GM19043 (cell line): ENCODE measurements around the gene ZNF462.

Experiments used
- ATAC-seq: cut with Tn5 transposase; IDR thresholded peaks from one replicate; pipeline ENCODE4 v1.9.1; 2021; ENCODE audit warnings: low read depth; ENCODE audit not compliant: unreplicated experiment

Gene ZNF462

DNA sequence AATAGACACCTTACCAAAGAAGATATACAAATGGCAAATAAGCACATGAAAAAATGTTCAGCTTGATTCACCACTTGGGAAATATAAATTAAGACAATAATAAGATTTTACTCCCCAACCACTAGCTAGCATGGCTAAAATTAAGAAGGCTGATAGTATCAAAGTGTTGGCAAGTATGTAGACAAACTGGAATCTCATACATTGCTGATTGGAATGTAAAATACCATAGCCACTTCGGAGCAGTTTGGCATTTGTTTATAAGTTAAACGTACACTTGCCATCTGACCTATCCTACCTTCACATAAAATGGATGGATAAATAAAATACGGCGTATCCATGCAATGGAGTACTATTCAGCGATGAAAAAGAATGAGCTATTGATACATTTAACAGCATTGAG is 129.2 kb downstream of the ZNF462 start:
- ATAC-seq = no peak

DNA sequence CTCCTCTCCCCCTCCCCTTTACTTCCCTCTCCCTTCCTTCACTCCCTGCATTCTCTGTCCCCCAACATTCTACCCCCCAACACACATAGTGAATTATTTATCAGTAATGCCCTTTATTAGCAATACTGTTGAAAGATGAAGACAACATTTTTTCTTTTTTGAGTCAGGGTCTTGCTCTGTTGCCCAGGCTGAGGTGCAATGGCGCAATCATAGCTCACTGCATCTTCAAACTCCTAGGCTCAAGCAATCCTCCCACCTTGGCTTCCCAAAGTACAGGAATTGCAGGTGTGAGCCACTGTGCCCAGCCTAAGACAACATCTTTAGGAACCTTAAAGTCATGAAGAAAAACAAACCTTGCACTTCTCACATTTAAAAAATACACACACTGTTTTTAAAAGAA is 130.6 kb downstream of the ZNF462 start:
- no peak for ATAC-seq

DNA sequence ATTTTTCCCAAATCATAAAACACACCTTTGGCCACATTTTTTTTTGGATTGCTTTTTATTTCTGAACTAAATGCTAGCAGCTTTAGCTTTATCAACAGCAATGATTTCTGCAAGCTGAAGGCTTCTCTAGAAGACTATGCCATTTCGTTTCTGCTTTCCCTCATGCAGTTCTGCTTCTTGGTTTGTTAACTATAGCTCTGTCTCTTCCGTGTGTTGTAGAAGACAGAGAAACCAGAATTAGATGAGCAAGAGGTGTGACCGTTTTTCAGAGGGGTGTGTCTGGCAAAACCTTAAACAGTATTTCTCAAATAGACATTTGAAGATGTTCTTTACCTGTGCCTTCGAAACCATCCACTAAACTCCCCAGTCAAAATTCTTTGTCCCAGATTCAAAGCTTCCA is 131.5 kb downstream of the ZNF462 start:
- no peak for ATAC-seq

DNA sequence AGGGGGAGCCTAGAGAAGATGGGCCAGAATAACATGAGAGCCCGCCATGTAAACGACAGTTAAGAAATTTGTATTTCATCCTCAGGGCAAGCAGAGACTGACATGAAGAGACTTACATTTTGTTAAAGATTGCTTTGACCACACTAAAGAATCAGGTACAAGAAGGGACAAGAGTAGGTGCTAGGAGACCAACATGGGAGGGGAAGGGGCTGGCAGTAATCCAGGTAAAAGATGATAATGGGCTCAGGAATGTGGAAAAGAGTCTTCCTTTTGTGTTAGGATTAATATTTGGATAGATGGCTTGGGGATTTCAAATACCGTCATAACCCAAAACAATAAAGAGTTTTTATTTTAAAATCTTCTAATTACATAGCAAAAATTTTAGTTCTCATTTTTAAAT is 137.3 kb downstream of the ZNF462 start:
- no peak for ATAC-seq

DNA sequence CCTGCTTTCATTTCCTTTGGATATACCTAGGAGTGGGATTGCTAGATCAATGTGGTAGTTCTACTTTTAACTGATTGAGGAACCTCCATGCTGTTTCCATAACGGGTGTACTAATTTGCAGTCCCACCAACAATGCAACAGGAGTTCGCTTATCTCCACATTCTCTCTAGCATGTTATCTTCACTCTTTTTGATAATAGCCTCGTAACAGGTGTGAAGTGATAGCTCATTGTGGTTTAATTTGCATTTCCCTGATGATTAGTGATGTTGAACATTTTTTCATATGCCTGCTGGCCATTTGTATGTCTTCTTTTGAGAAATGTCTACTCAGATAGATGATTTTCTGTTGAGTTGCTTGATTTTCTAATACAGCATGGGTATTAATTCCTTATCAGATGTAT is 142.2 kb downstream of the ZNF462 start:
- no peak for ATAC-seq

DNA sequence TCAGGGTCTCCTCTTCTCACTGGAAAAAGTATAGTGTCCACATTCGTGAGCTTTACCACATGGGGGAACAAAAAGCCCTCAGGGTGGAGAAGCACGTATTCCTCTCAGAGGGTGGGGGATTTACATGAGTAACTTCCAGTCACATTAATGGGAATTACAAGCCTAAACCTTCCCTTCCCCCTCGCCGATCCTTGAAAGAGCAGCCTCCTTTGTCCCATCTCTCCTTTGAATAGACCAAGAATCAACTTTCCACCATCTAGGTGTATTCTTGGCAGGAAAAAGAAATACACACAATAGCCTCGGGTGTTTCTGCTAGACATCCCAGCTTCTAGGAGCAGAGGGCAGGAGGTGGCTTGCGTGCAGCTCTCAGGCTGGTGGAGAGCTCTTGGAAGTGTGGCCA is 144.4 kb downstream of the ZNF462 start:
- no peak for ATAC-seq

DNA sequence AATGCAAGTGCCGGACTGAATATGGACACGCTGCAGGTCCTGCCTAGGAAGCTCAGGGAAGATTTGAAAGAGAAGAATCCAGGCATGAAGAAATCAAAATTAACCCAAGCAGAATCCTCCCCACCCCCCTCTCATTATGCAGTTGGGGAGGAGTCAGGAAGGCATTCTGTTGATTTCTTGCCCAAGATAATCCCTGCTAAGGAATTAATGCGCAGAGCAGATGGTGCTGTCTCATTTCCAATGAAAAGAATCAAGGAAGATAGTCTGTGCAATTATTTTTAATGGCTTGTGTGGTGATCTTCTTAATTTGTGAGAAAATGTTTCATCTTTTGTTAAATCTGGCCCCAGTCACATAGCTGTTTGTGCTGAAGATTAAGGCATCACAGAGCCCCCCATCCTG is 145.0 kb downstream of the ZNF462 start:
- ATAC-seq = no peak

DNA sequence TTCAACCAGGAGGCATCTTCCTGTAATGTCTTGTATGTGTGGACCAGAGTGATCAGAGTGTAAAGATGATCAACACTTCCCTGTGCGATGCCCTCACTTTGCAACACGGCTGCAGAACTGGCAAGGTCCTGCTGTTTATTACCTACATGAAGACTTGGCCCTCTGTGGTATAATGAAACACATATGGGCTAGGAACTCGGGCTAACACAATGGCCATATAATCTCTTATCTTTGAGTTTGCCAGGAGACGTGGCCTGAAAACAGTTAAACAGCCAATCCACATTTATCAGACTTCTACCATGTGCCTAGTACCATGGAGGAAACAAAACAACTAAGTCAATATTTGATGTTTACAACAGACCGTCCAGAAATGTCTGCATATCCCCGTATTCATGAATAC is 145.5 kb downstream of the ZNF462 start:
- ATAC-seq = no peak

DNA sequence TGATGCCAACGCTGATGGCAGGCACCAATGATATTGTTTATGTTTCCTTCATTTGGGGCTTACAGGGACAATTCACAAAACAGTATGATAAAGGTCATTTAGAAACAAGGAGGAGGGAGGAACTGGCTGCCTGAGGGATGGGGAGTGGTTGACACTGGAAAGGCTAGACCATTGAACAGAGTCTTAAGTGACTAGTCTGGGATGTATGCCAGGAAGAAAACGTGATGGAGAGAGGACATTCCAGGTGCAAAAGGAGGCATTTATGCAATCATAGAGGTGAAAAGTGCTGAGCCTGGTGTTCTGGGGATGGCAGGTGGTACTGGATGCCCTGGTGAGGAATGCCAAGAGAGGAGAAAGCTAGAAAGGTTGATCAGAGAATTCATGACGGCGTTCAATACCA is 153.4 kb downstream of the ZNF462 start:
- no peak for ATAC-seq

DNA sequence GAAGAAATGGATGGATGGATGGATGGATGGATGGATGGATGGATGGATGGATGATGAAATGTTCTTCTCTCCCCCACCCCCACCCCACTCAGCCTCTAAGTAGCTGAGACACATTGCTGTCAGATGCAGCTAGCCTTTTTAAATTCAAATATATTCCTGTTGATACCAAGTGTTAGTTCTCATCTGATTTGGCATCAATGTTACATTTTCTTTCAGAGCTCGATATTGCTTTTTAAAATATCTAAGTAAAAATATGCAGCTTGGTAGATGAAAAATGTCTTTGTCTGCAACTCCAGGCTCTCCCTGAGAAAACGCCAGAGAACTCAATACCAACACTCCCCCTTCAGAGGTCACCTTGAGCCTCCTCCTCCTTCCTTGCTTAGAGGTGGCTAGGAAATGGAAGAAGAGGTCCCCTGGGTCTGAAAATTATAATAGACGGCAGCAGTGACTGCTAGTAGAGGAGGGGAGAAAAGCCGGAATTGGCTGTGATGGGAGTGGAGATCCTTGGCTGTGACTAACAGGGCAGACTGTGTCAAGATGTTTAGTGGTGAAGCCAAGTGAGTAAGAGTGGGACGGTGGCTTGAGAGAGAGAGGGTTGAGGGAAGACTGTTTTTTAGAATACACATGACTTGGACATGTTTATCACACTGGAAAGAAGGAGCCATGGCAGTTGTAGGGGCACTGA is 156.0 kb downstream of the ZNF462 start:
- no peak for ATAC-seq

DNA sequence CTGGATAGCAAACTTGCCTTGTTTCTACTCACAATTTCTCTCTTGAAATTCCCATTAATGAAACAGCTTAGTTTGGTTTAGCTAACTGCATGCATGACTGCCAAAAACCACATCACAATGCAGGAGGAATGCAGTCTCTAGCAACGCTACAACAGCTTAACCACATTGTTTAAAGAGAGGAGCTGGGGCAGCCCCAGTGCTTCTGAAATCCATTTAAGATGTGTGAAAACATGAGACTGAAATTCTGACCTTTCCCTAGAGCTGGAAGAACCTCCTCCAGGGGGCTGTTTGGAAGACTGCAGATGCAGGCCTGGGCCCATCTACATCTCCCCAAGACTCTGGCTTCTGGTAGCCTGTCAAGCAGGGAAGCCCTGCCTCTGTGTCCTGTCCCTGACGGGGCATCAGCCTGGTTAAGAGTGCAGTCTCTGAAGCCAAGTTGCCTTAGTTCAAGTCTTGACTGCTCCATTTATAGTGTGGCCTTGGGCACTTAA is 157.1 kb downstream of the ZNF462 start:
- ATAC-seq = peak; percentile 46

DNA sequence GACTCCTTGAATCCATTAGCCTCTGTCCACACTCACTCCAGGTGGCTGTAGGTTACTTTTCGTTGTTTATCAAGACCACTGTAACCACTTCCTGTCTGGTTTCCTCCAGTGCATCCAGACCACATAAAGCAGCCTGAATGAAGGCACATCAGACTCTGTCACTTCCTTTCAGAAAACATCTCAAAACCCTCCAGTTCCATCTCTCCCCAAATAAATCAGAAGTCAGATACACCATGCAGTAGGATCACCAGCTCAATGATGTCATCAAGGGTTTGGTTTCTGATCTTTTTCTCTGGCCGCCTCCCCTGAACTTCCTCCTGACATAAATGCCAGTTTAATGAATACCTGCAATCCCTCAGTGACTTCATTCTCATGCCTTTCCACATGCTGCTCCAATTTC is 161.2 kb downstream of the ZNF462 start:
- ATAC-seq = peak; percentile 71

DNA sequence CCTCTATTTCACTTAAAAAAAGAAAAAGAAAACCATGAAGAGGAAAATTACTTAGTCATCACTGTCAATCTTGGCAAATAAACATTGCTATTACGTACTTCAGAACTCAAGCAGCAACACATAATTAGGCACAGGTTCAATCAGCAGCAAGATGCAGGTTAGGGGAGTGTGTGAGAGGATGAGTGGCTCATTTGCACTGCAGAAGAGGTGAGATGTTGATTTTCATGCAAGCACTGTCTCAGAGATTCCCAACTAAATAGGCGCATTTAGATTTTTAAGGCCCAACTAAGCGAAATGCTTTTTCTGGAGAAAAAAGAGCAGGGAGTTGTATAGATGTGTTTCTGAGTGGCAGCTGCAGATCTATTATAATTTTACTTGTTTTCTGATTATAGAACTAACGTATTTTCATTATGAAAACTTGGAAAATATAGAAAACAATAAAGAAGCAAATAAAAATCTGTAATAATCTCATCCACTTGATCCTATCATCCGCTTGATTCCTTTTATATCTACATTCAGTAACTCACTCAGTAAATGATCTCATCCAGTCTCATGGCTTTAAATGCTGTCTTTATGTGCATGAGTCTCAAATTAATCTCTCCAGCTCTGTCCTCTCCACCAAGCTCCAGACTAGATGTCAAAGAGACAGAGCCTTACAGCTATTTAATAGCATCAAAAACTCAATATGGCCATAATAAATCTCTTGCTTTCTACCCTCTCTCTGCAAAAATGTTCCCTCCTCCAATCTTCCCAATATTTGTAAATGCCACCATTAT is 162.5 kb downstream of the ZNF462 start:
- ATAC-seq = no peak

DNA sequence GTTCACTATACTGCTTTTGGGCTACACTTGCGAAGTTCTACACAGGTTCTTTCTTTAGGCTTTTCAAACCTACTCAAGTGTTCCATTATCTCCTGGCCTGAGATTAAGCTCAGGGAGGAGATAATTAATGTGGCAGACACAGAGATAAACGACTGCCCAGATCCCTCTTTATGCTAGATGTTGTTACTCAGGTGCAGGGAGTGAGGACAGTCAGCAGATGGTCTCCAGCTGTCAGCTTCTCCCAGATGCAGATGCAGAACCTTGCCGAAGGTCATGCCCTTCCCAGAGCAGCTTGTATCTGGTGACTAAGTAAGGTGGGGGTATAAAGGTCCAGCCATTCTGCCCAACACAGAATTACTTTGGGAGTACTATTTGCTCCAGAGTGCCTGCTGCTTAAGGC is 166.2 kb downstream of the ZNF462 start:
- no peak for ATAC-seq

DNA sequence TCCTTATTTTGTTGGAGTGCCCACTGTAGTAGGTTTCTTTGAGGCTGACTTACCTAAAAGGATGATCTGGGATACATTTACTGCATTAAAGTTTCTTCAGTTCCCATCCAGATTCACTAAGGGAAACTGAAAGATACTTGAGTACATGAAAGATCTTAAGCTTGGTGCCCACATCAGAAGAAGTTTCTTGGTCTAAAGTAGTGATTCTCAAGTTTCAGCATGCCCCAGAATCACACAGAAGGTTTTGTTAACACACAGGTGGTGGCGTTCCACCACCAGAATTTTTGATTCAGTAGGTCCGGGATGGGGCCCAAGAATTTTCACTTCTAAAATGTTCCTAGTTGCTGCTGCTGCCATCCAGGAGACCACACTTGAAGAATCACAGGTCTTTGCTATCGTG is 171.0 kb downstream of the ZNF462 start:
- no peak for ATAC-seq

DNA sequence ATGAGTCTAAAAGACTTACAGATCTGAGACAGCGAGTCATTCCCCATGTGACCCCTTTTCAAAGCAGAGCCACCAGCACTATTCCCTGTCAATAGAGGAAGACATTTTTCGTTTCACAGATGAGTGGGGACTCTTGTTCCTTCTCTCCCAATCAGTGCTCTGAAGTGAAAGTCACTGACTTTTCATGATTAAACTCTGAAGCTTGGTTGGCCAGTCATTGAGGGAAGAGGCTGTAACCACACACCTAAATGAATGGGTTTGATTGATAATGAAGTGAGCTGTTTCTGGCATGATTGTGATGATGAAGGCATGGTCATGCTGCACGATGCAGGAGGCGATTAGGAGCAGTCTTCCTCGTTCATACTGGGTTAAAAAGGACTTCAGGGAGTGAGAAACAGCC is 171.9 kb downstream of the ZNF462 start:
- no peak for ATAC-seq

DNA sequence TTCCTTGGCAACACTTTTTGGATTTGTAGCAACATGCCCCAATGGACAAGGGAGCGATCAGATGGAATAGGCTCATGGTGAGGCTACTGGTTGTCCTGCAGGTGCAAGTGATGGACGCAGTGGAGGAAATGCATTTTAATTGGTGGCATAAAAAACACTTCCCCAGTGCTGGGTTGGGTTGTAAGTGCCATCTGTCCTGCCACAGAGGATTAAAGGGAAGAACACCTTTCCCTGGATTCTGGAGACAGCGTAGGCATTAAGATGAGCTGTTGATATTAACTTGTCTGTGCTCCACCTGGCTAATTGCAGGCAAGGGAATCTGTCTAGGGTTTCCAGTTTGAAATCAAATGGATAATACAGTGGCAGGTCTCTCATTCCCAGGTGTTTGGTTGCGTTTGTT is 173.4 kb downstream of the ZNF462 start:
- no peak for ATAC-seq

DNA sequence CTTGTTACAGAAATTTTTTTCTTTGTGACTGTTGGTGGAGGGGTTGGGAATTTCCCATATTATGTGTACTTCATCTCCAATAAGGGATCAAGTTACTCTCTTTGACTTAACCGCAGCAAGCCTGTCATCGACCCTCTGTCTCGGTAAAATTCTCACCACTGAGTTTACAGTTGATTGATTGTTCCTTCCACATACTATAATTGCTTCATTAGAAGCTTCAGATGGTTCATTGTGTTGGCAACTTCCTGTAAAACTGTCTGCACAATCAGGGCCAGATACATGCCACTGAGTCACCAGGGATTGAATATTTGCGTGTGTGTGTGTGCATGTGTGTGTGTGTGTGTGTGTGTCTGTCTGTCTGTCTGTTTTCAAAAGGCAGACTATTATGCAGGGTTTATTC is 176.6 kb downstream of the ZNF462 start:
- no peak for ATAC-seq

DNA sequence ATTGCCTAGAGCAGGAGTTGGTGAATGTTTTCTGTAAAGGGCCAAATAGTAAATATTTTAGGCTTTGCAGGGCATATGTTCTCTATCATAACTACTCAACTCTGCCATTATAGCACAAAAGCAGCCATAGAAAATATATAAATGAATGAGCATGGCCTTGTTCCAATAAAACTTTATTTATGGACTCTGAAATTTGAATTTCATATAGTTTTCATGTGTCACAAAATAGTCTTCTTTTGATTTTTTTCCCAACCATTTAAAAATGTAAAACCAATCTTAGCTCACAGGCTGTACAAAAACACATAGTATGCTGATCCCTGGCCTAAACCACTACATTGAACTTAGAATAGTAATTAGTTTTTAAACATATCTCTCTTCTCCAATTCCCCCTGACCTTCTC is 179.6 kb downstream of the ZNF462 start:
- ATAC-seq = no peak

DNA sequence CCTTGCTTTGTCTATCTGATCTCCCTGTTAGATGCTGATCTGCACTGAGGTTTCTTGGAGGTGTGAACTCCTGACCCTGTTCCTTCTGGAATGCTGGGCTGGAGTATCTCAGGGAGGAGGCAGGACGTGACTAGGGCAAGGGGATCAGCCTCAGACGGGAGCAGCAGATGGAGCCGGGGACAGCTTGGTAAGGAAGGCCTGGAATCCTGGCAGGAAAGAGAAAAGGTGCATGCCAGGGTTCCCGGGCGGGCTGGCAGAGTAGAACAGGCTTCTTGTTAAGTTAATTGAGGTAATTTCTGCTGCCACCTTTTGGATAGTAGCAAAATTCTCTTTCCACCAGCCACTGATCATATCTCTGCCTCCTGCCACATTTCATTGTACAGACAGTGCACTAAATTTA is 180.9 kb downstream of the ZNF462 start:
- ATAC-seq = no peak

DNA sequence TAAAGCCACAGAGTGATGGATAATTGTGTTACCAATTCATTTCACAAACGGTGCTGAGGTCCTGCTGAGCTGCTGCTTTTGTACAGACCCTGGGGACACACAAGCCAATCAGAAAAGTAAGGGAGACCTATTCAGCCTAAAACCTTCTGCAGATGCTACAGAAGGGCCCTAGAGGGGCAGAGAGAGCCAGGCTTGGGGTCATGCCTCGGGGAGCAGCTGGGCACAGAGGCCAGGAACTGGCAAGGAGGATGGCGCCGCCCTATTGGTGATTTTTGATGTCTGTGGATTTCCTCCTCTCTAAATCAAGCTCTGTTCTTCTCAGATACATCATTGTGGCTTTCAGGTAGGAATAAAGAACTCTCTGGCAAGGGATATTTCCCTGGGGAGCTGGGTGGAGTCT is 181.9 kb downstream of the ZNF462 start:
- no peak for ATAC-seq

DNA sequence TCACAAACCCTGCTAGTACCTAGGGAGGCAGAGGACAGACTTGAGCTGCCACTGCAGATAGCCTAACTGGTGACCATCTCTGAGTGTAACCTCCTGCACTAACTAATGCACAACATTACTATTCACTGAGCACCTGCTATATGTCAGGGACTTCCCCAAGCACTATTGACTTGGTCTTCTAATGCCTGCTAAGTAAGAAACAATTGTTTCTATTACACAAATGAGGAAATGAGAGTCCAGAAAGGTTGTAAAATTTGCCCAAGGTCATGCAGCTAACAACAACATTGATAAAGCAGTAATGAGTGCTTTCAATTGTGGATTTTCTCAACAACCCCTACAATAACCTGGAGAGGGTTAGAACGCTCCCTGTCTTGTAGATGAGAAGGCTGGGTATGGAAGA is 183.7 kb downstream of the ZNF462 start:
- peak; percentile 89 for ATAC-seq
